ENCODE results near the gene KIZ.

The KIZ gene

GRCh38 chr20:21125849-21126580, at the start of gene KIZ:
KIZ (plus strand) TSS chr20:21126082; CDS start chr20:21126116, 34 bp downstream.
- peak; percentile 93 for DNase-seq

- DNase-seq: no peak
These were observed 48.0 kb upstream of the KIZ start for GRCh38 chr20:21077809-21078345.

GRCh38 chr20:21082584-21082983, 43.3 kb upstream of the KIZ start:
- no peak for DNase-seq

DNA sequence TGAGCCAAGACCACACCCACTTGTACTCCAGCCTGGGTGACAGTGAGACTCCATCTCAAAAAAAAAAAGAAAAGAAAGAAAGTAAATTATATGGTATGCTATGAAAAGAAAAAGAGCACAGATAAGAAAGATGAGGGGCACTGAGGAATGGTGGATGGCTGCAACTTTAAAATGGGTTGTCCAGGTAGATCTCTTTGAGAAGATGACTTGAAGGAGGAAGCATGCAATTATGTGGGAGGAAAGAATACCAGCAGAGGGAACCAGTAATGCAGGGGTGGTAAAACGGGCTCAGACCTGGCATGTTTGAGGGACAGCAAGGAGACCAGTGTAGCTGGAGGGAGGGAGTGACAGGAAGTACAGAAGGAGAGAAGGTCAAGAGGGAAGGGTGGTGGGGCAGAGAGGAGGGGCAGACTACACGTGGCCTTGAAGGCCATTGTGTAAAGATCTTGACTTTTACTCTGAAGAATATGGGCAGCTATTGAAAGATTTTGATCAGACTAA, 42.0 kb upstream of the KIZ start:
- DNase-seq: no peak

DNA sequence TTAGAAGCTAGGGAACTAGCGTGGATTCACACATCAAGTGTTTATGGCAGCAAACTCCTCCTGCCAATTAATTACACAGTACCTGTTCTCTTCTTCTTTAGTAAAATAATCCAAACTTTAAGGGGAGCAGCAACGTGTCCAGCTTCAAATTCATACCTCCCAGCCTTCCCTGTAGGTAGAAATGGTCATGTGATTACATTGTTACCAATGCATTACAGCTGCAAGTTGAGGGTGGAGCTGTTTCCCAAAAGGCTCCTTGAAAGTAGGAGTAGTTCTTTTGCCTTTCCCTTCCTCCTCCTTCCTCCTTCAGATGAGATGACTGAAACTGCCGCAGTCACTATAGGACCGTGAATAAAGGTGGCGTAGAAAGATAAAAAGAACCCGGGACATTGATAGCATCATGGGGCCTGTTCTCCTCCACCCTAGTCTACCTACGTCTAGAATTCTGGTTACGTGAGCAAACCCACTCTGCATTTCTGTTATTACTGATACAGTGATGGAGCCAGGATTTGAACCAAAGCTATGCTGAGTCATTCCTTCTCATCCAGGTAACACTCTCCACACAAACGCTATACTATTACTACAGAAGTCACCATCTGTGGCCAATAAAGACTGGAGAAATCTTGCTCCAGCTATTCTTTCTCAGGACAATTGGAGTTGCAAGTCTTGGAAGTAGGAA, 37.9 kb upstream of the KIZ start:
- no peak for DNase-seq

DNA sequence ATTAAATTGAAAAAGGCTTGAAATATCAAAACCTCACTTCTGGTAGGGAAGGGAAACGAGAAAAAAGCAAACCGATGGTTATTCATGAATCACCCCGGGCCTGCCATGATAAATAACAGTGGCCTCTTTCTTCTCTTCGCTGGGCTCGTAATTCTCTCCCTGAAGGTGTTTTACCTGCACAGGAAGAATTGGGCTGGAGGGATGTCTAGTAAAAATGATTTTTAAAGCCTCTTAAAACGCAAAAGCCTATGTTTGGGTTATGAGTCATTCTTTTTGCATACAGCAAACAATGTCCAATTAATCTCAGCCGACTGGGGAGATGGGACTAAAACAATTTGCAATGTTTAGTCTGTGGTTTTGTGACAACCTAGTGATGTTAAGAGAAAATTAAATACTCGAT, 36.5 kb upstream of the KIZ start:
- DNase-seq: no peak

DNA sequence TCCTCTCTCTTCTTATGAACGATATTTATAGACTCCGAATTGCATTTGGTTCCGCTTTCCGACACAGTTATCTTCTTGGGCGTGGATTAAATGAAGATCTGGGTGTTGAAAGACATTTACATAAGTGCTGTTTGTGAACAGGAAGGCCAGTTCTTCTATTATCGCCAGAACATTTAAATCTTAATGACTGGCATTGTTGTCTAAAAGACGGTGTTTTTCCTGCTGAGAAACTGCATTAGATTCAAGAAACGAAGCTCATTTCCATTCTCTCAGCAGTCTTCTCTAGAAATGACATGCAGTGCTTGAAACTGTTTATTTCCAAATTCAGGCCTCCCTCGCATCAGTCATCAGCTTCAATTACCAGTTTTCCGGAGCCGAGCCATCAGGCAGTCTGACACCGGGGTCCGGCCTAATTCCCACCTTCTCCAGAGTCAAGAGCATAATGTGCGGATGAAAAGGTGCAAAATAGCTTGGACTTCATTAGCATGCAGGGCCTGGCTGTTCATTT, 35.7 kb upstream of the KIZ start:
- DNase-seq: no peak

- peak; percentile 45 for DNase-seq
These were observed 35.2 kb upstream of the KIZ start for GRCh38 chr20:21090721-21091120.

GRCh38 chr20:21092806-21093205, 33.1 kb upstream of the KIZ start:
- no peak for DNase-seq

GRCh38 chr20:21096321-21097043, 29.4 kb upstream of the KIZ start:
- DNase-seq: peak; percentile 74

DNA sequence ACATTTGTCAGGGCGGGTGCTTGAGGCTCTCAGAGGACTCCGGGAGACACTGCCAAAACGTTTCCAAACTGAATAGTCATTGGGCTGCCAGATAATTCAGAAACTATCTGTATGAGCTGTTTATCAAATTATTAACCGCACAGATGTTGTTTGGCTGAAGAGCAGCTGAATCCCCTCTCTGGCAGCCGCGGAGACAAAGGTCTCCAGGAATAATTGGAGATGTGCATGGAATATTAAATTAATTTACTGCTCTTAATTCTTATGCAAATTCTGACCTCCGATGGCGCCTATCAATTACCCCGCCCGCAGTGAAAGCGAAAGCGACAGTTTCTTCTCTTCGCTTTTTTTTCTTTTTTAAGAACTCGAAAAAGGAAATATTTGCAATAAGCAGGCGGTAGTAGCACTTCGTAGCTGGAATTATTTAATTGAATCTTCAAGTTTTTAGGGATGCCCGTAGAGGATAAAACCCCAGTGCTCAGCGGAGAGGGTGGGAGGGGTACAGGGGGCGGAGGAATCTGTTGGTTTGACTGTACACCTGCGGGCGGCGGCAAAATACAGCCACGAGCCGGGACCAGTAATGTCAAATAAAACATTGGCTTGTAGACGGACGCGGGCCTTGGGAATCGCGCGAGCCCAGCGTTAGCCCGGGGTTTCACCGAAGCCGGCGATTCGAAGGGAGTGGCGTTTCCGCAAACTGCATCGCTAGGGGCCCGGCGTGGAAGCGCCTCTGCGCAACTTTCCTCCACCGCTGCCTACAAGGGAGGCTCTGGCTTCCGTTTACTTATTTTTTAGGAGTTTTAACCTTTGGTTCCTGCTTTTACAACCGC, 25.9 kb upstream of the KIZ start:
- DNase-seq: peak; percentile 73

DNA sequence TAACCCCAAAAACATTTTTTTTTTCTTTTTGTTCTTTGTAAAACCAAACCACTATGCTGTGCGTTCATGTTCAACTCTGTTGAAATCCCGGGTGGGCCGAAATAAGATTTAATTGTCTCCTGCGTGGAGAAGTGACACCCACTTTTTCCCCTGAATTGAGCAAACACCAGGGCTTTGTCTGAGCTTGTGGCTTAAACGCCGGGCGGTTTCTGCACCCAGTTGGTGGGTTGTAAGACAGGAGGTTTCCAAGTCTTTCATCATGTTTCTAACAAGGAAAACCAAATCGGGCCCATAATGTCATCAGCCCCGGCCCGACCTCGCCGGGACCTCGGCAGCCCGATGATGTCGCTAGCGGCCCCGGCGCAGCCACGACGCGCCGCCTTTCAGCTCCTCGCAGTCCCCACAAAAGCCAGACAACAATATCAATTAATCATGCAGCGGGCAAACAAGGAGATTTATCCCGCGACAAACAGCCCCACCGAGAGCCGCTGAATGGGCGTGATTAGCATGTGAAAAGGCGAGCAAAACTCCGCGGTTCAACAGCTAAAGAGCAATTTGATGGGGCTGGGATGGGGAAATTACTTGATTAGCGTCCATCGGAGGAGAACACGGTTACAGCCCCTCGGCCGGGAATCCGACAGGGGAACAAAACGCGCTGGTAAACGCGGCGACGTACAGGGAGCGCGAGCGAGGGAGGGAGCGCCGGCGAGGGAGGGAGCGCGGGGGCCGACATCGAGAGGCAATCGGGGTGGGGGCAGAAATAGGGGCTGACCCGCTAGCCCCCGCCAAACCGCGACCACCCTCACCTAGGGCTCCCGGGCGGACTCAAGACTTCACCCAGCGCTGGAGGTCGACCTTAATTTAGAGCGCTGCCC, 25.1 kb upstream of the KIZ start:
- DNase-seq: no peak

DNA sequence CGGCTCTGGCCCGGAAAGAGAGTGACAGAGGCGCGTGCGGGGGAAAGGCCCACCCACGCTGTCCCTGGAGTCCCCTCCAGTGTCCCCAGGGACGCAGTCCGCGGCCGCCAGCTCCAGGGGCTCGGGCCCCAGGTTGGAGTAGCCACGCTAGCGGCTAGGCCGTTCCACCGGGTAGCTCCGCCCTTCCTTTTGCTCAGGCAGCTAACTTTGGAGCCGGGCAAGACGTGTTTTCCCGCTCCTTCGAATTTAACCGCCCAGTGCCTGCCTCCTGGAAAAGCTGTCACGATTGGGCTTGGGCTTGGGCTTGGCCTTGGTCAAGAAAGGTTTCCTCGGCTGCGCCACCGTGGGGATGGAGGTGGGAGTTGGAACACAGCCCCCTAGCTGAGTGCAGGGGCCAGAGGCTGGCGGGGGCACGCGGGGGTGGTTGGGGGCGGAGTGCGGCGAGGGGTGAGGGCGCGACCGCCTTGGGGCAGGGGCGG, 24.4 kb upstream of the KIZ start:
- peak; percentile 10 for DNase-seq

DNA sequence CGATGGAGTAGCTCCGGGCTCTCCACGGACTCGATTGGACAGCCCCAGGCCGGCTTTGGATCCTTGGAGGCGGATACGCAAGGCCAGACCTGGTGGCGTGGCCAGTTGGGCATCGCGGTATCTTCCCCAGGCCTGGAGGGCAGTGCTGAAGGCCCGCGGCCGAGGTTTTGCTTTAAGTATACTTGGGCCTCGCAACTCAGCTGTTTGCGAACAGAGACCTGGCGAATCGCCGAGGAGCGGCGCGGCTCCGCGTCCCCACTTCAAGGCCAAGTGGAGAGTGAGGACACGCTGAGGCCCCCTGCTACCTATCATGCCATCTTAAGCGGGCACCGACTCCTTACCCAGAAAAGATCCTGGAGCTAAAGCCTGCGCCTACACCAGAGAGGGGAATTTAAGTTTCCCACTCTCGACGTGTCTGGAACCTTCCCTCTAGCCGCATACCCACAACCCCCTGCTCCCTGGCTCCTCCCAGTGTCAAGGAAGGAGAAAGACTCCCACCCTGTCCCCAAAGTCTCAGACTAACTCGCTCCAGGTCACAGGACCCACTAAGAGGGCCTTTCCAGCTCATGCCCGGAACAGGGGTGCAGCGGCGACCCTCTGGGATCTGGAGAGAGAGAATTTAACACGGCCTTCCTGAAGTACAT, 23.8 kb upstream of the KIZ start:
- no peak for DNase-seq

- no peak for DNase-seq
These were observed 23.1 kb upstream of the KIZ start for GRCh38 chr20:21102603-21103311.

GRCh38 chr20:21103582-21104465, 22.1 kb upstream of the KIZ start:
- DNase-seq: no peak

DNA sequence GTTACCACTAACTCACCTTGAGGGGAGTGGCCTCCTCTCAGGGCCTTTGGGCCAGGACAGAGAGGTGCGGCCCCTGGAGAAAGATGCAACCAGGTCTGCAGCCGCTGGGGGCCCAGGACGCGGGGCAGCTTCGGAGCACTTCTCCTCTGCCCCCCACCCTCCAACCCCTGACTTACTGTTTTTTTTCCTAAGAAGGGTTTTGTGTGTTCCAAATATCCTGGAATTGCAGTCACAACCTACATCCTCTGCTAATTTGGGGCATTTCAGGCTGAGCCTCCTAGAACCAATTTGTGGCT, 21.5 kb upstream of the KIZ start:
- no peak for DNase-seq

DNA sequence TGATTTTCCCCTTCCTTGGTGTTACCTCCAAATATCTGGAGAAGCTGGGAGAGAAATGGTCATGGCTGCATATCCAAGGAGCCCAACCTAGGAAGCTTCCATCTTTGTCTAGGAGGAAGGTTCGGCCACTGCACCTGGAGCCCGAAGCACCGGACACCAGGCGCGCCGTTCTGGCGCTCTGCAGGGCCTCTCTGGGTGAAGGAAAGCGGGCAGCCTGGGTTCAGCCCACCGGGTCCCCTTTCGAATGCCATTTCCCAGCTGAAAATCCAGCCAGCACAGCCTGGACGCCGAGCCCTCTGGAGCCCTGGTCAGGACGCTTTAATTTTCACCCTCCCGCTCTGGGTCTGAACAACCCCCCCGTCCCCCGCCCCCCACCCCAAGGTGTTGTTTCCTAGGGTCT, 21.0 kb upstream of the KIZ start:
- DNase-seq: no peak

Data from NCI-H2029 (cell line).